ENCODE data around the gene PADI4. TPM values are rescaled to one million over a fixed set of nuclear protein-coding genes. Genes with fewer than 3 reads are reported as not detected.

Gene PADI4
- total RNA-seq, 1 donor from 2014 or later, result not detected

DNA sequence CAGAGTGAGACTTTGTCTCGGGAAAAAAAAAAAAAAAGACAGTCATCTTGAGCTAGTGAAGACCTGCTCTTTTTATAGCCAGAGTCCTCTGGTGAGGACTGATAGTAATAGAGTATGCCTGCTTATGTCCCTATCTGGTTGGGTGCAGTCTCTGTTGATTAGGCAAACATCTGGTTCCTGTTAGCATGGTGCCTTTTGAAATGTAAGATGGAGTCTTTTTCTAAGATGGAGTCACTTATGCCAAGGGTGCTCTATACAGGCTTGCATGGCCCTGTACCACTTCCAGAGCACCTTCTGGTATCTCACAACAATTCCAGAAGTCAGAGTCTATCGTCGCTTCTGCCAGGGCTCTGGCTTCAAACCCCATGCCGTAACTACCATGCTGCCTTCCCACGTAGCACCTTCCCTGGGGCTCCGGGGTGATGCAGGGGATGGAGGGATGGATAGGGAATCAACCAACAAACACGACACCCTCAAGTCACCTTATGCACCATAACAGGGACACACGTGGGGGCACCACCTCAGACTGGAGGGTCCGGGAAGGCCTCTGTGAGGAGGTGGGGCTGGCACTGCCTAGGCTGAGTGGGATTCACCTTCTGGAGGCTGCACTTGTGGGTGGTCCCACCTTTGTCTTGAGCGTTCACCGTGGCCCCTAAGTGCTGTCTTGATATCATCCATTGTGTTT, 52.4 kb downstream of the PADI4 start:
- Mint-ChIP-seq H3K9me3 (ENCODE audit: unreplicated experiment) (no peaks in the 10 kb centered on the region), H3K27ac (ENCODE audit: unreplicated experiment) (no peak overlapping the region), H3K36me3 (ENCODE audit: unreplicated experiment) (no peaks in the 10 kb centered on the region), H3K4me1 (ENCODE audit: low read depth, unreplicated experiment) (no peaks in the 10 kb centered on the region), H3K4me3 (ENCODE audit: unreplicated experiment) (no peak overlapping the region), H3K27me3 (ENCODE audit: unreplicated experiment) (peaks cover 2% of the 10 kb centered on the region)
- TF ChIP-seq, protein P1, sequence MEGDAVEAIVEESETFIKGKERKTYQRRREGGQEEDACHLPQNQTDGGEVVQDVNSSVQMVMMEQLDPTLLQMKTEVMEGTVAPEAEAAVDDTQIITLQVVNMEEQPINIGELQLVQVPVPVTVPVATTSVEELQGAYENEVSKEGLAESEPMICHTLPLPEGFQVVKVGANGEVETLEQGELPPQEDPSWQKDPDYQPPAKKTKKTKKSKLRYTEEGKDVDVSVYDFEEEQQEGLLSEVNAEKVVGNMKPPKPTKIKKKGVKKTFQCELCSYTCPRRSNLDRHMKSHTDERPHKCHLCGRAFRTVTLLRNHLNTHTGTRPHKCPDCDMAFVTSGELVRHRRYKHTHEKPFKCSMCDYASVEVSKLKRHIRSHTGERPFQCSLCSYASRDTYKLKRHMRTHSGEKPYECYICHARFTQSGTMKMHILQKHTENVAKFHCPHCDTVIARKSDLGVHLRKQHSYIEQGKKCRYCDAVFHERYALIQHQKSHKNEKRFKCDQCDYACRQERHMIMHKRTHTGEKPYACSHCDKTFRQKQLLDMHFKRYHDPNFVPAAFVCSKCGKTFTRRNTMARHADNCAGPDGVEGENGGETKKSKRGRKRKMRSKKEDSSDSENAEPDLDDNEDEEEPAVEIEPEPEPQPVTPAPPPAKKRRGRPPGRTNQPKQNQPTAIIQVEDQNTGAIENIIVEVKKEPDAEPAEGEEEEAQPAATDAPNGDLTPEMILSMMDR (IDR thresholded peaks at IDR 0.05; ENCODE audit: partially characterized antibody, unreplicated experiment), result no peak
- DNase-seq, result no peak

DNA sequence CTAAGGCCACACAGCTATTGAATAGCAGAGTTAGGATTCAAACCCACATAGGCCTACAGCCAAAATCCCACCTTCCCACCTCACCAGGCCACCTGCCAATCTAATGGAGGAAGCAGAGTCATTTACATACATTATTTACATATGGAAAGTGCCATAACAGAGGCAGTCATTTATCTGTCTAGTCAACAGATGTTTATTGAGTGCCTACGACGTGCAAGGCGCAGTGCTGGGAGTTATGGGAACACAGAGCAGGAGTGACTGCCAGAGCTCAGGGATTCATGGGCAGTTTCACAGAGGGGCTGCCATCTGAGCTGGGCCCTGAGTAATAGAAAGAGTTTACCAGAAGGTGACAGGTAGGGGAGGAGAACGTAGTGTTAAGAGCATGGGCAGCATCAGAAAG, 53.7 kb downstream of the PADI4 start:
- no peaks in the 10 kb centered on the region for H3K4me1 Mint-ChIP-seq (ENCODE audit: low read depth, unreplicated experiment)

DNA sequence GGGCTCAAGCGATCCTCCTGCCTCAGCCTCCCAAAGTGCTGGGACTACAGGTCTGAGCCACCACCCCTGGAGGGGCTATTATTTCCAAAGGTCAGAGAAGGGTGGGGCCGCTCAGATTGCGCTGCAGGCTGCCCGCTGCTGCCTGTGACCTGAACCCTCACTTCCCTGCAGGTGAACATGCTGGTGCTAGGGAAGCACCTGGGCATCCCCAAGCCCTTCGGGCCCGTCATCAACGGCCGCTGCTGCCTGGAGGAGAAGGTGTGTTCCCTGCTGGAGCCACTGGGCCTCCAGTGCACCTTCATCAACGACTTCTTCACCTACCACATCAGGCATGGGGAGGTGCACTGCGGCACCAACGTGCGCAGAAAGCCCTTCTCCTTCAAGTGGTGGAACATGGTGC, 55.4 kb downstream of the PADI4 start:
- no peak overlapping the region for H3K27ac Mint-ChIP-seq (ENCODE audit: unreplicated experiment)
- peaks cover 2% of the 10 kb centered on the region for H3K27me3 Mint-ChIP-seq (ENCODE audit: unreplicated experiment)
- TF ChIP-seq, protein P1 (IDR thresholded peaks at IDR 0.05; ENCODE audit: partially characterized antibody, unreplicated experiment), result no peak
- H3K4me3 Mint-ChIP-seq (ENCODE audit: unreplicated experiment), result no peak overlapping the region
- H3K36me3 Mint-ChIP-seq (ENCODE audit: unreplicated experiment), result no peaks in the 10 kb centered on the region
- no peaks in the 10 kb centered on the region for H3K9me3 Mint-ChIP-seq (ENCODE audit: unreplicated experiment)
- DNase-seq, result no peak
- H3K4me1 Mint-ChIP-seq (ENCODE audit: low read depth, unreplicated experiment), result no peaks in the 10 kb centered on the region

More for the DNA sequence above, 53.7 kb downstream of the PADI4 start:
- Mint-ChIP-seq H3K27me3 (ENCODE audit: unreplicated experiment) (peaks cover 2% of the 10 kb centered on the region), H3K27ac (ENCODE audit: unreplicated experiment) (no peak overlapping the region), H3K9me3 (ENCODE audit: unreplicated experiment) (no peaks in the 10 kb centered on the region), H3K36me3 (ENCODE audit: unreplicated experiment) (no peaks in the 10 kb centered on the region), H3K4me3 (ENCODE audit: unreplicated experiment) (no peak overlapping the region)
- TF ChIP-seq, protein P1 (IDR thresholded peaks at IDR 0.05; ENCODE audit: partially characterized antibody, unreplicated experiment), result no peak
- DNase-seq, result no peak

DNA sequence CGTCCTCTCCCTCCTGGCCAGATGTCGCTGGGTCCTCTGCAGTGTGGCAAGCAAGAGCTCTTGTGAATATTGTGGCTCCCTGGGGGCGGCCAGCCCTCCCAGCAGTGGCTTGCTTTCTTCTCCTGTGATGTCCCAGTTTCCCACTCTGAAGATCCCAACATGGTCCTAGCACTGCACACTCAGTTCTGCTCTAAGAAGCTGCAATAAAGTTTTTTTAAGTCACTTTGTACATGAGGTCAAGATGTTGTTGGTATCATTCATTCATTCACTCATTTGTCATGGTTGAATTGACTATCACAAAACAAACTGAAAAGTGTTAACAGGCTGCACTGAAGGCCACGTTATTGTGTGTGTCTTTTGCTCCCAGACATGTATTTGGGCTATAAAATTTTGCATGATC, 55.8 kb downstream of the PADI4 start:
- no peaks in the 10 kb centered on the region for H3K4me1 Mint-ChIP-seq (ENCODE audit: low read depth, unreplicated experiment)
- DNase-seq, result no peak
- H3K9me3 Mint-ChIP-seq (ENCODE audit: unreplicated experiment), result no peaks in the 10 kb centered on the region
- H3K27me3 Mint-ChIP-seq (ENCODE audit: unreplicated experiment), result peaks cover 5% of the 10 kb centered on the region
- TF ChIP-seq, protein P1 (IDR thresholded peaks at IDR 0.05; ENCODE audit: partially characterized antibody, unreplicated experiment), result no peak
- no peak overlapping the region for H3K27ac Mint-ChIP-seq (ENCODE audit: unreplicated experiment)
- H3K4me3 Mint-ChIP-seq (ENCODE audit: unreplicated experiment), result no peak overlapping the region
- H3K36me3 Mint-ChIP-seq (ENCODE audit: unreplicated experiment), result no peaks in the 10 kb centered on the region

DNA sequence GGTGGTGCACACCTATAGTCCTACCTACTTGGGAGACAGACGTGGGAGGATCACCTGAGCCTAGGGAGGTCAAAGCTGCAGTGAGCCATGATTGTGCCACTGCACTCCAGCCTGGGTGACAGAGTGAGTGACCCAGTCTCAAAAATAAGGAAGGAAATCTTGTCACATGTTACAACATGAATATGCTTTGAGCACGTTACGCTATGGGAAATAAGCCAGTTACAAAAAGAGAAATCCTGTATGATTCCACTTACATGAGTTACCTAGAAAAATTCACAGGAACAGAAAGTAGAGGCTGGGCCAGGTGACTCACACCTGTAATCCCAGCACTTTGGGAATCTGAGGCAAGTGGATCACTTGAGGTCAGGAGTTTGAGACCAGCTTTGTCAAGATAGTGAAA, 57.3 kb downstream of the PADI4 start:
- no peak for DNase-seq
- Mint-ChIP-seq H3K36me3 (ENCODE audit: unreplicated experiment) (no peaks in the 10 kb centered on the region), H3K4me3 (ENCODE audit: unreplicated experiment) (no peak overlapping the region), H3K27ac (ENCODE audit: unreplicated experiment) (no peak overlapping the region), H3K4me1 (ENCODE audit: low read depth, unreplicated experiment) (no peaks in the 10 kb centered on the region), H3K27me3 (ENCODE audit: unreplicated experiment) (peaks cover 6% of the 10 kb centered on the region), H3K9me3 (ENCODE audit: unreplicated experiment) (no peaks in the 10 kb centered on the region)
- TF ChIP-seq, protein P1 (IDR thresholded peaks at IDR 0.05; ENCODE audit: partially characterized antibody, unreplicated experiment), result no peak
